Pancreas (tissue), 10 donors: ENCODE results near the gene PDE6A. TPM values are rescaled to one million over a fixed set of nuclear protein-coding genes. Genes with fewer than 3 reads are reported as not detected.
A peak's percentile ranks its signal among the peaks of the same experiment; 100 is the strongest.

Source experiments
- ATAC-seq, 4 donors: fragments of 200-7000 bp; cut with Tn5 transposase; one replicate each; pipeline versions ENCODE4 v1.8.0 to v1.9.1; 2020; ENCODE audit warnings: mild to moderate bottlenecking in 4 of 4, moderate library complexity in 4 of 4
- DNase-seq, 6 donors: peaks; one replicate each; pipeline ENCODE4 v3.0.0-alpha.2; 2020
- FAIRE-seq: peaks from 2 replicates; lab custom pipeline; 2012; peaks lifted over from hg19 to GRCh38; lab: Jason Lieb, UNC
- H3K27ac ChIP-seq, 4 donors: fragments of 200-600 bp; sonication (generic); 1 replicate in 3 of 4; 2 replicates in 1 of 4; pipeline versions ENCODE4 v1.5.0 to v1.8.0; 2020
- H3K27me3 ChIP-seq, 4 donors: fragments of 200-600 bp; one replicate each; pipeline ENCODE4 v1.8.0; 2021
- H3K36me3 ChIP-seq, 3 donors: fragments of 200-600 bp; sonication (generic) in 1 of 3; one replicate each; pipeline versions ENCODE4 v1.5.0 to v1.8.0; 2020 to 2021
- H3K4me1 ChIP-seq, 3 donors: fragments of 200-600 bp; one replicate each; pipeline ENCODE4 v1.8.0; 2021
- H3K4me3 ChIP-seq, 4 donors: fragments of 200-600 bp; sonication (generic) in 2 of 4; one replicate each; pipeline versions ENCODE4 v1.5.0 to v1.8.0; 2020 to 2021
- H3K9me3 ChIP-seq, 4 donors: fragments of 200-600 bp; one replicate each; pipeline ENCODE4 v1.8.0; 2021
- WGBS, 2 donors: extraction: QIAGEN DNeasy Blood & Tissue Kit; methylation state at CpG; one replicate each; pipeline ENCODE4 v1.1.7; 2013; 5-methylcytosine and 5-hydroxymethylcytosine counted together
- intact Hi-C, 3 donors: fragments of 100-400 bp; cut with DNase I; formaldehyde crosslinking; loops; one replicate each; pipeline versions ENCODE4 v1.11.1 to v1.14.2; 2022
- polyA plus RNA-seq, 2 donors: library from polyadenylated mRNA; stranded (reverse); fragments of 200-250 nt; gene quantifications; one replicate each; pipeline ENCODE4 v1.2.3, GENCODE V29; 2013
- total RNA-seq, 6 donors: library from RNA; stranded (reverse); fragmentation: NEBNext Ultra II Directional in 4 of 6; extraction: Animal tissue kit (Norgen Biotek cat#: 25700) in 4 of 6; gene quantifications; one replicate each; pipeline versions ENCODE4 v1.2.1 to v1.2.4, GENCODE V29; 2021 to 2023
- TF ChIP-seq, protein P1 (sequence below), 4 donors: fragments of 200-600 bp; sonication (generic) in 3 of 4; IDR thresholded peaks; one replicate each; pipeline versions ENCODE4 v1.5.0 to v1.8.0; 2021; ENCODE audit warnings: antibody characterized with exemption in 4 of 4
- donor health status: healthy with polysubstance abuse.
- donor health status: DM: no; HTN: no; CAD: no; lungs with moderate emphysema.
- donor health status: DM: no; HTN: no; CAD: no.
- donor health status: control.
- donor health status: control.
- donor health status: Bipolar disorder and iron deficiency.
- donor health status: DM: yes; HTN: yes; CAD: no.
- donor health status: DM: no; HTN: no; CAD: no.
- donor health status: DM: no; HTN: no; CAD: no.
- donor health status: DM: yes; HTN: yes; CAD: no.

PDE6A gene
- total and polyA plus RNA-seq, 8 donors: not detected

- DNase-seq (no peak), FAIRE-seq (no peak), ATAC-seq (no peak)
- no peaks in the 10 kb centered on the region for H3K9me3 ChIP-seq
- no peaks in the 10 kb centered on the region for H3K27me3 ChIP-seq
- TF ChIP-seq, protein P1, sequence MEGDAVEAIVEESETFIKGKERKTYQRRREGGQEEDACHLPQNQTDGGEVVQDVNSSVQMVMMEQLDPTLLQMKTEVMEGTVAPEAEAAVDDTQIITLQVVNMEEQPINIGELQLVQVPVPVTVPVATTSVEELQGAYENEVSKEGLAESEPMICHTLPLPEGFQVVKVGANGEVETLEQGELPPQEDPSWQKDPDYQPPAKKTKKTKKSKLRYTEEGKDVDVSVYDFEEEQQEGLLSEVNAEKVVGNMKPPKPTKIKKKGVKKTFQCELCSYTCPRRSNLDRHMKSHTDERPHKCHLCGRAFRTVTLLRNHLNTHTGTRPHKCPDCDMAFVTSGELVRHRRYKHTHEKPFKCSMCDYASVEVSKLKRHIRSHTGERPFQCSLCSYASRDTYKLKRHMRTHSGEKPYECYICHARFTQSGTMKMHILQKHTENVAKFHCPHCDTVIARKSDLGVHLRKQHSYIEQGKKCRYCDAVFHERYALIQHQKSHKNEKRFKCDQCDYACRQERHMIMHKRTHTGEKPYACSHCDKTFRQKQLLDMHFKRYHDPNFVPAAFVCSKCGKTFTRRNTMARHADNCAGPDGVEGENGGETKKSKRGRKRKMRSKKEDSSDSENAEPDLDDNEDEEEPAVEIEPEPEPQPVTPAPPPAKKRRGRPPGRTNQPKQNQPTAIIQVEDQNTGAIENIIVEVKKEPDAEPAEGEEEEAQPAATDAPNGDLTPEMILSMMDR (IDR thresholded peaks at IDR 0.05): no peak
- intact Hi-C loops: loop anchor here in 1 of 3 donors (10.0 kb wide), 1 partner anchor 138 kb away; no protein-coding TSS in a partner anchor
- no peaks in the 10 kb centered on the region for H3K36me3 ChIP-seq
- H3K27ac ChIP-seq: no peak overlapping the region
- H3K4me3 ChIP-seq: no peak overlapping the region
- H3K4me1 ChIP-seq: peaks cover 7 to 11% (median 10%) of the 10 kb centered on the region in 3 donors
Measured at GRCh38 chr5:149982505-149982904, 37.9 kb upstream of the PDE6A start.

GRCh38 chr5:149981206-149981605, 36.6 kb upstream of the PDE6A start:
- Histone ChIP-seq H3K9me3 (no peaks in the 10 kb centered on the region), H3K4me1 (peaks cover 7 to 11% (median 10%) of the 10 kb centered on the region in 3 donors), H3K27me3 (no peaks in the 10 kb centered on the region), H3K27ac (peak overlapping the region in 1 of 4 donors; percentile 28), H3K4me3 (no peak overlapping the region), H3K36me3 (no peaks in the 10 kb centered on the region)
- no peak for DNase-seq
- no peak for ATAC-seq
- no peak for FAIRE-seq
- TF ChIP-seq, protein P1 (IDR thresholded peaks at IDR 0.05): no peak
- WGBS, 2 donors: 93 to 97% methylated on average over 3 of the region's 3 CpGs
- intact Hi-C loops: loop anchor here in 1 of 3 donors (10.0 kb wide), 1 partner anchor 136 kb away; no protein-coding TSS in a partner anchor

GRCh38 chr5:149979896-149980295, 35.3 kb upstream of the PDE6A start:
- Histone ChIP-seq H3K27ac (peak overlapping the region in 1 of 4 donors; percentile 40), H3K4me1 (peaks cover 7 to 11% (median 10%) of the 10 kb centered on the region in 3 donors), H3K4me3 (no peak overlapping the region), H3K36me3 (no peaks in the 10 kb centered on the region), H3K27me3 (no peaks in the 10 kb centered on the region), H3K9me3 (no peaks in the 10 kb centered on the region)
- no peak for FAIRE-seq
- DNase-seq: no peak
- TF ChIP-seq, protein P1 (IDR thresholded peaks at IDR 0.05): no peak
- ATAC-seq: peak; percentile 50 to 90 (median 76)
- intact Hi-C loops: loop anchor here in 1 of 3 donors (10.0 kb wide), 1 partner anchor 135 kb away; no protein-coding TSS in a partner anchor
- 8 to 9% methylated on average over 1 of the region's 1 CpG for WGBS, 2 donors

DNA sequence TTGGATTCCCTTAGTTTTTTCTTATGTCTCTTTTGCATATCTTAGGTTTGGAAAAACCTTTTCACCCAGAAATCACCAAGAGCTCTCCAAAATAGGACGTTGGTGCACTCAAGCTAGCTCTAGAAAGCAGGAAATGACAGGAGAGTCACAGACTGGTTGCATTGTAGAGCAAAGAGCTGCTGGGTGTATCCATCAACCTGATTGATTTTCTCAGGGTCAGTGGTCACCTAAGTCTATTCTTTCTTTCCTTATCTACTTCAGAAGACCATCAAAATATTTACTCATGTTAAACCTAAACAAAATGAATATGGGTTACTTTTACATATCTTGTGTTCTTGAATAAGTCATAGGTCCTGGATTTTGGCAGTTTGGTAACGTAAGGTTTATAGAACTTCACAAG, 30.8 kb upstream of the PDE6A start:
- Histone ChIP-seq H3K27ac (no peak overlapping the region), H3K27me3 (no peaks in the 10 kb centered on the region), H3K4me3 (no peak overlapping the region), H3K36me3 (no peaks in the 10 kb centered on the region), H3K4me1 (peaks cover 5 to 9% (median 7%) of the 10 kb centered on the region in 3 donors), H3K9me3 (no peaks in the 10 kb centered on the region)
- intact Hi-C loops: no loop called here
- WGBS, 2 donors: 55 to 56% methylated on average over 2 of the region's 2 CpGs
- ATAC-seq (no peak), FAIRE-seq (no peak), DNase-seq (no peak)
- TF ChIP-seq, protein P1 (IDR thresholded peaks at IDR 0.05): no peak

DNA sequence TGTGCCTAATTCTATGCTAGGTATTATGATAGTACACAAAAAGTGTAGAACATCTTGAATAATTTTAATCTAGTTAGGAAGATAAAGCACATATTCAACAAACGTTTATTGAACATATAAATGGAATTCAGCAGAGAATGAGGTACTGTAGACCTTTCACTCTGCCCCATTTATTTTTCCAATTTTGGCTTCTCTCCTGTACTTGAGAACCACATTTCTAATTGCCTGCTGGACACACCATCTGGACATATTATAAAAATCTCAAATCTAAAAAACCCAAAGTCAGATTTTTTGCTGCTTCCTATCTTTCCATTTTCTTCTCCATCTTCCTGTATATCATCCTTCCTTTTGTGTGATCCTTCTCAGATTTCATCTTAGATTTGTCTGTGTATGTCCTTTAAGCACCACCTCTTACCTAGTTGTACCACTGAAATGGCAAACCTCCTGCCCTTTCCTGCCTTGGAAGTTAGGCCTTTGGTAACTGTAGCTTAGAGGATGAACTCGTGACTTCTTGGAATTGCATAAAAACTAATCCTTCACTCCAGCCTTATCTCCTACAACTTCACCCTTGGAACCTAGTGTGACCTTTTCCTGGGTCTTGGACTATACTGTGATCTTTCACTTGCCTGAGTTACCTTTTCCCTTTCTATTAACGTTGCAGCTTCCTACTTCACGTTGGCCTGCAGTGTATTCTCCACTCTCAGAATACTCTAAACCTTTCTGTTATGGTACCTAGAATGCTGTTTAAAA, 24.8 kb upstream of the PDE6A start:
- no peaks in the 10 kb centered on the region for H3K4me1 ChIP-seq
- H3K27me3 ChIP-seq: no peaks in the 10 kb centered on the region
- no peaks in the 10 kb centered on the region for H3K9me3 ChIP-seq
- H3K36me3 ChIP-seq: no peaks in the 10 kb centered on the region
- FAIRE-seq (no peak), DNase-seq (no peak), ATAC-seq (no peak)
- TF ChIP-seq, protein P1 (IDR thresholded peaks at IDR 0.05): no peak
- H3K4me3 ChIP-seq: no peak overlapping the region
- intact Hi-C loops: no loop called here
- no peak overlapping the region for H3K27ac ChIP-seq
- WGBS, 2 donors: 74 to 83% methylated on average over 4 of the region's 4 CpGs
